ENCODE results near the gene EHMT2.
"Not testable (repeated sequence)": the region's sequence is repeated elsewhere in the genome, so short reads cannot be mapped to it uniquely, and the experiment has no call there.

DNA sequence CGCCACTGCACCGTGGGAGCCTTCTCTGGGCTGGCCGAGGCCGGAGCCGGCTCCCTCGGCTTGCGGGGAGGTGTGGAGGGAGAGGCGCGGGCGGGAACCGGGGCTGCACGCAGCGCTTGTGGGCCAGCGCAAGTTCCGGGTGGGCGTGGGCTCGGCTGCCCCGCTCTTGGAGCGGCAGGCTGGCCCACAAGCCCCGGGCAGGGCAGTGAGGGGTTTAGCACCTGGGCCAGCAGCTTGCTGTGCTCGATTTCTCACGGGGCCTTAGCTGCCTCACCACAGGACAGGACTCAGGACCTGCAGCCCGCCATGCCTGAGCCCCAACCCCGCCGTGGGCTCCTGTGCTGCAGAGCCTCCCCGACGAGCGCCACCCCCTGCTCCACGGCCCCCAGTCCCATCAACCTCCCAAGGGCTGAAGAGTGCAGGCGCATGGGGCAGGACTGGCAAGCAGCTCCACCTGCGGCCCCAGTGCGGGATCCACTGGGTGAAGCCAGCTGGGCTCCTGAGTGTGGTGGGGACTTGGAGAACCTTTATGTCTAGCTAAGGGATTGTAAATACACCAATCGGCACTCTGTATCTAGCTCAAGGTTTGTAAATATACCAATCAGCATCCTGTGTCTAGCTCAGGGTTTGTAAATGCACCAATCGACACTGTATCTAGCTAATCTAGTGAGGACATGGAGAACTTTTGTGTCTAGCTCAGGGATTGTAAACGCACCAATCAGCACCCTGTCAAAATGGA is 45.3 kb downstream of the EHMT2 start:
- TF ChIP-seq, protein P1, sequence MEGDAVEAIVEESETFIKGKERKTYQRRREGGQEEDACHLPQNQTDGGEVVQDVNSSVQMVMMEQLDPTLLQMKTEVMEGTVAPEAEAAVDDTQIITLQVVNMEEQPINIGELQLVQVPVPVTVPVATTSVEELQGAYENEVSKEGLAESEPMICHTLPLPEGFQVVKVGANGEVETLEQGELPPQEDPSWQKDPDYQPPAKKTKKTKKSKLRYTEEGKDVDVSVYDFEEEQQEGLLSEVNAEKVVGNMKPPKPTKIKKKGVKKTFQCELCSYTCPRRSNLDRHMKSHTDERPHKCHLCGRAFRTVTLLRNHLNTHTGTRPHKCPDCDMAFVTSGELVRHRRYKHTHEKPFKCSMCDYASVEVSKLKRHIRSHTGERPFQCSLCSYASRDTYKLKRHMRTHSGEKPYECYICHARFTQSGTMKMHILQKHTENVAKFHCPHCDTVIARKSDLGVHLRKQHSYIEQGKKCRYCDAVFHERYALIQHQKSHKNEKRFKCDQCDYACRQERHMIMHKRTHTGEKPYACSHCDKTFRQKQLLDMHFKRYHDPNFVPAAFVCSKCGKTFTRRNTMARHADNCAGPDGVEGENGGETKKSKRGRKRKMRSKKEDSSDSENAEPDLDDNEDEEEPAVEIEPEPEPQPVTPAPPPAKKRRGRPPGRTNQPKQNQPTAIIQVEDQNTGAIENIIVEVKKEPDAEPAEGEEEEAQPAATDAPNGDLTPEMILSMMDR (tag by site-specific recombination; IDR thresholded peaks at IDR 0.05), result not testable (repeated sequence)
- TF ChIP-seq, protein P2, sequence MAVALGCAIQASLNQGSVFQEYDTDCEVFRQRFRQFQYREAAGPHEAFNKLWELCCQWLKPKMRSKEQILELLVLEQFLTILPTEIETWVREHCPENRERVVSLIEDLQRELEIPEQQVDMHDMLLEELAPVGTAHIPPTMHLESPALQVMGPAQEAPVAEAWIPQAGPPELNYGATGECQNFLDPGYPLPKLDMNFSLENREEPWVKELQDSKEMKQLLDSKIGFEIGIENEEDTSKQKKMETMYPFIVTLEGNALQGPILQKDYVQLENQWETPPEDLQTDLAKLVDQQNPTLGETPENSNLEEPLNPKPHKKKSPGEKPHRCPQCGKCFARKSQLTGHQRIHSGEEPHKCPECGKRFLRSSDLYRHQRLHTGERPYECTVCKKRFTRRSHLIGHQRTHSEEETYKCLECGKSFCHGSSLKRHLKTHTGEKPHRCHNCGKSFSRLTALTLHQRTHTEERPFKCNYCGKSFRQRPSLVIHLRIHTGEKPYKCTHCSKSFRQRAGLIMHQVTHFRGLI (tag by site-specific recombination; IDR thresholded peaks at IDR 0.05), result not testable (repeated sequence)
- TF ChIP-seq ATF2 (tag by site-specific recombination; IDR thresholded peaks at IDR 0.05; ENCODE audit: low read depth); ZNF274 (IDR thresholded peaks at IDR 0.05; ENCODE audit: low read length); ZNF274 (tag by site-specific recombination; IDR thresholded peaks at IDR 0.05; ENCODE audit: borderline replicate concordance); ZNF555 (tag by site-specific recombination; conservative IDR thresholded peaks at IDR 0.05); KLF10 (tag by site-specific recombination; IDR thresholded peaks at IDR 0.05); ZNF624 (tag by site-specific recombination; IDR thresholded peaks at IDR 0.05); TSHZ1 (tag by site-specific recombination; IDR thresholded peaks at IDR 0.05; ENCODE audit: borderline replicate concordance); YY1 (tag by site-specific recombination; IDR thresholded peaks at IDR 0.05); ZNF692 (tag by site-specific recombination; IDR thresholded peaks at IDR 0.05): not testable (repeated sequence)
